Adrenal gland (tissue), 5 donors: ENCODE results near the gene CEP192.

Source experiments
- CTCF ChIP-seq, 6 experiments: fragments of 450-650 bp in 4 of 6; fragments of 200-600 bp in 2 of 6; sonication (generic) in 1 of 6; IDR thresholded peaks; 1 replicate in 5 of 6; 2 replicates in 1 of 6; pipeline versions ENCODE4 v1.5.1 to v1.8.0; 2016 to 2021; ENCODE audit warnings: antibody characterized with exemption in 6 of 6, mild to moderate bottlenecking in 2 of 6, moderate library complexity in 1 of 6
- POLR2A ChIP-seq, 2 donors: fragments of 450-650 bp; IDR thresholded peaks; one replicate each; pipeline ENCODE4 v1.6.1; 2017; ENCODE audit warnings: antibody characterized with exemption in 2 of 2, mild to moderate bottlenecking in 2 of 2, moderate library complexity in 1 of 2
- donor health status: DM: no; HTN: no; CAD: no.

- no peak for TF ChIP-seq POLR2A (IDR thresholded peaks at IDR 0.05)
- no peak for TF ChIP-seq CTCF (IDR thresholded peaks at IDR 0.05)
Observed at GRCh38 chr18:13141209-13141608, 150.0 kb downstream of the CEP192 start.
